ENCODE measurements around the gene HNMT.
"Not testable (repeated sequence)": the region's sequence is repeated elsewhere in the genome, so short reads cannot be mapped to it uniquely, and the experiment has no call there.

HNMT gene

GRCh38 chr2:137977790-137978189 lies 13.5 kb downstream of the HNMT start:
- FAIRE-seq = no peak

GRCh38 chr2:137980459-137980858 lies 16.2 kb downstream of the HNMT start:
- no peak for FAIRE-seq

GRCh38 chr2:137981112-137981656 lies 16.9 kb downstream of the HNMT start:
- FAIRE-seq = no peak

- FAIRE-seq = no peak
Measured at GRCh38 chr2:137983581-137983980, 19.3 kb downstream of the HNMT start.

- no peak for FAIRE-seq
Measured at GRCh38 chr2:137986268-137986667, 22.0 kb downstream of the HNMT start.

GRCh38 chr2:137987011-137987410 lies 22.7 kb downstream of the HNMT start:
- FAIRE-seq = no peak

GRCh38 chr2:137991078-137991477 lies 26.8 kb downstream of the HNMT start:
- FAIRE-seq = no peak

GRCh38 chr2:137992039-137992646 lies 27.9 kb downstream of the HNMT start:
- FAIRE-seq = no peak

GRCh38 chr2:137993715-137994476 lies 29.6 kb downstream of the HNMT start:
- not testable (repeated sequence) for FAIRE-seq

- FAIRE-seq = not testable (repeated sequence)
Measured at GRCh38 chr2:137995368-137995767, 31.1 kb downstream of the HNMT start.

- not testable (repeated sequence) for FAIRE-seq
Measured at GRCh38 chr2:137996158-137996557, 31.9 kb downstream of the HNMT start.

- no peak for FAIRE-seq
Measured at GRCh38 chr2:137997733-137998132, 33.5 kb downstream of the HNMT start.

- no peak for FAIRE-seq
Measured at GRCh38 chr2:137998503-137998902, 34.2 kb downstream of the HNMT start.

GRCh38 chr2:137999273-137999672 lies 35.0 kb downstream of the HNMT start:
- FAIRE-seq = no peak

GRCh38 chr2:138000009-138000408 lies 35.7 kb downstream of the HNMT start:
- no peak for FAIRE-seq

GRCh38 chr2:138000796-138001195 lies 36.5 kb downstream of the HNMT start:
- no peak for FAIRE-seq

- no peak for FAIRE-seq
Measured at GRCh38 chr2:138003411-138003810, 39.1 kb downstream of the HNMT start.

- FAIRE-seq = no peak
Measured at GRCh38 chr2:138007431-138007830, 43.2 kb downstream of the HNMT start.

GRCh38 chr2:138009622-138010021 lies 45.3 kb downstream of the HNMT start:
- peak; percentile 30 for FAIRE-seq

- FAIRE-seq = peak; percentile 92
Measured at GRCh38 chr2:138010890-138011289, 46.6 kb downstream of the HNMT start.

GRCh38 chr2:138012082-138012481 lies 47.8 kb downstream of the HNMT start:
- peak; percentile 30 for FAIRE-seq

GRCh38 chr2:138012968-138013367 lies 48.7 kb downstream of the HNMT start:
- FAIRE-seq = no peak

- FAIRE-seq = no peak
Measured at GRCh38 chr2:138013639-138014038, 49.4 kb downstream of the HNMT start.

GRCh38 chr2:138015494-138015893 lies 51.2 kb downstream of the HNMT start:
- FAIRE-seq = no peak

Data from islet of Langerhans (tissue), 1 donor.